T-cell (primary cell): ENCODE data around the gene NECTIN2. TPM values are rescaled to one million over a fixed set of nuclear protein-coding genes. Genes with fewer than 3 reads are reported as not detected.
"Not testable (repeated sequence)": the region's sequence is repeated elsewhere in the genome, so short reads cannot be mapped to it uniquely, and the experiment has no call there.

Experiments used
- ATAC-seq, 4 experiments: fragments of 200-7000 bp in 3 of 4; fragments of 150-1000 bp in 1 of 4; cut with Tn5 transposase; replicated peaks in 1 of 4; 1 replicate in 3 of 4; 2 replicates in 1 of 4; pipeline ENCODE4 v1.10.0; 2021; ENCODE audit warnings: moderate library complexity in 3 of 4, mild to moderate bottlenecking in 2 of 4, moderate number of reproducible peaks in 1 of 4
- CTCF ChIA-PET, 2 donors: fragments of 300-600 bp; sonication (Branson Sonifier 250); formaldehyde crosslinking; loops; one replicate each; lab custom pipeline; 2022; ENCODE audit warnings: antibody characterized with exemption in 2 of 2; lab: Charles Lee
- POLR2A ChIA-PET, 2 donors: fragments of 300-600 bp; sonication (Branson Sonifier 250); formaldehyde crosslinking; loops; one replicate each; lab custom pipeline; 2022; ENCODE audit warnings: antibody characterized with exemption in 2 of 2; lab: Charles Lee
- DNase-seq, 35 experiments: peaks; one replicate each; pipeline versions ENCODE4 v3.0.0 to v3.0.0-alpha.2; 2013 to 2023
- H3K27ac ChIP-seq: one replicate; pipeline ENCODE4 v1.5.1; 2013; ENCODE audit warnings: low read length
- H3K27me3 ChIP-seq, 2 experiments: replicated peaks in 1 of 2; 1 replicate in 1 of 2; 2 replicates in 1 of 2; pipeline versions ENCODE4 v1.6.1 to v1.7.0; 2013; ENCODE audit warnings: low read length in 1 of 2, mixed read lengths in 1 of 2; ENCODE audit not compliant: control insufficient read depth in 2 of 2, insufficient read depth in 2 of 2; ENCODE audit errors: extremely low read depth in 1 of 2
- H3K36me3 ChIP-seq, 2 donors: 1 replicate in 1 of 2; 2 replicates in 1 of 2; pipeline versions ENCODE4 v1.6.1 to v1.7.0; 2013; ENCODE audit warnings: low read length in 1 of 2; ENCODE audit not compliant: control insufficient read depth in 2 of 2, insufficient read depth in 1 of 2; ENCODE audit errors: extremely low read depth in 1 of 2
- H3K4me1 ChIP-seq, 2 experiments: 1 replicate in 1 of 2; 2 replicates in 1 of 2; pipeline versions ENCODE4 v1.6.1 to v1.7.0; 2013; ENCODE audit warnings: low read length in 2 of 2, mixed read lengths in 1 of 2; ENCODE audit not compliant: insufficient read depth in 2 of 2, control insufficient read depth in 1 of 2; ENCODE audit errors: extremely low read depth in 1 of 2
- H3K4me3 ChIP-seq, 2 donors: 1 replicate in 1 of 2; 2 replicates in 1 of 2; pipeline versions ENCODE4 v1.5.1 to v1.7.0; 2013; ENCODE audit warnings: mild to moderate bottlenecking in 2 of 2, low read length in 1 of 2, moderate library complexity in 1 of 2; ENCODE audit not compliant: control insufficient read depth in 1 of 2; ENCODE audit errors: extremely low read depth in 1 of 2
- H3K9me3 ChIP-seq: 2 replicates; pipeline ENCODE4 v1.7.0; 2013
- H3K27ac Mint-ChIP-seq, 2 donors: one replicate each; pipeline ENCODE4 v1.8.0; 2020 to 2021; ENCODE audit warnings: mild to moderate bottlenecking in 2 of 2, mixed read lengths in 2 of 2
- H3K27me3 Mint-ChIP-seq, 2 donors: one replicate each; pipeline ENCODE4 v1.8.0; 2021 to 2022; ENCODE audit warnings: mixed read lengths in 2 of 2
- H3K36me3 Mint-ChIP-seq: one replicate; pipeline ENCODE4 v1.8.0; 2021; ENCODE audit warnings: mixed read lengths
- H3K4me1 Mint-ChIP-seq, 3 donors: one replicate each; pipeline ENCODE4 v1.8.0; 2020 to 2022; ENCODE audit warnings: mixed read lengths in 3 of 3, mild to moderate bottlenecking in 1 of 3
- H3K4me3 Mint-ChIP-seq, 3 donors: one replicate each; pipeline ENCODE4 v1.8.0; 2020 to 2022; ENCODE audit warnings: mild to moderate bottlenecking in 3 of 3, mixed read lengths in 3 of 3, moderate library complexity in 3 of 3
- H3K9me3 Mint-ChIP-seq, 3 donors: one replicate each; pipeline ENCODE4 v1.8.0; 2020 to 2022; ENCODE audit warnings: mixed read lengths in 3 of 3
- WGBS: methylation state at CpG from one replicate; pipeline ENCODE4 v1.1.5; 2013; ENCODE audit warnings: missing lambda C conversion rate; ENCODE audit not compliant: insufficient coverage; 5-methylcytosine and 5-hydroxymethylcytosine counted together
- total RNA-seq, 35 experiments: library from RNA in 6 of 35; stranded (reverse) in 6 of 35; fragments of 120-200 nt in 1 of 35; gene quantifications; one replicate each; pipeline versions ENCODE4 v1.2.1 to v1.2.4 and lab custom pipeline; 2013 to 2026

The NECTIN2 gene
- total RNA-seq, 5 donors from 2014 or later (not counting 1 experiment from before 2014, with no cell fraction given): 0.30 to 1.8 (median 1.4) TPM

DNA sequence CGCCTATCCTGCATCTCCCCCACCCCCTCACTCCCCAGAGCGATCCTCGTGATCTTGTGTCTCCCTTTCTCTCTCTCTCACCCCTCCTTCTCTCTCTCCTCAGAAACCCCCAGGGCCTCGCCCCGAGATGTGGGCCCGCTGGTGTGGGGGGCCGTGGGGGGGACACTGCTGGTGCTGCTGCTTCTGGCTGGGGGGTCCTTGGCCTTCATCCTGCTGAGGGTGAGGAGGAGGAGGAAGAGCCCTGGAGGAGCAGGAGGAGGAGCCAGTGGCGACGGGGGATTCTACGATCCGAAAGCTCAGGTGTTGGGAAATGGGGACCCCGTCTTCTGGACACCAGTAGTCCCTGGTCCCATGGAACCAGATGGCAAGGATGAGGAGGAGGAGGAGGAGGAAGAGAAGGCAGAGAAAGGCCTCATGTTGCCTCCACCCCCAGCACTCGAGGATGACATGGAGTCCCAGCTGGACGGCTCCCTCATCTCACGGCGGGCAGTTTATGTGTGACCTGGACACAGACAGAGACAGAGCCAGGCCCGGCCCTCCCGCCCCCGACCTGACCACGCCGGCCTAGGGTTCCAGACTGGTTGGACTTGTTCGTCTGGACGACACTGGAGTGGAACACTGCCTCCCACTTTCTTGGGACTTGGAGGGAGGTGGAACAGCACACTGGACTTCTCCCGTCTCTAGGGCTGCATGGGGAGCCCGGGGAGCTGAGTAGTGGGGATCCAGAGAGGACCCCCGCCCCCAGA, 32.2 kb downstream of the NECTIN2 start:
- H3K27ac ChIP-seq: no peak overlapping the region
- peaks cover 0 to 9% of the 10 kb centered on the region in 2 experiments for H3K4me1 ChIP-seq
- ChIA-PET POLR2A (no interaction called here), CTCF (interaction anchor here in 1 of 2 donors (0.7 kb wide), 1 partner anchor 57 kb away, joined by 6 read pairs; no protein-coding TSS in a partner anchor)
- ATAC-seq: no peak
- no peaks in the 10 kb centered on the region for H3K36me3 Mint-ChIP-seq
- no peaks in the 10 kb centered on the region for H3K36me3 ChIP-seq
- WGBS: 80% methylated on average over 9 of the region's 26 CpGs
- peaks cover 0 to 13% (median 8%) of the 10 kb centered on the region in 3 donors for H3K4me1 Mint-ChIP-seq
- peaks cover 0 to 35% of the 10 kb centered on the region in 2 experiments for H3K27me3 ChIP-seq
- no peak for DNase-seq
- peaks cover 3 to 6% of the 10 kb centered on the region in 2 donors for H3K27me3 Mint-ChIP-seq
- no peak overlapping the region for H3K4me3 ChIP-seq
- H3K4me3 Mint-ChIP-seq: no peak overlapping the region
- H3K27ac Mint-ChIP-seq: no peak overlapping the region
- H3K9me3 ChIP-seq: no peaks in the 10 kb centered on the region
- no peaks in the 10 kb centered on the region for H3K9me3 Mint-ChIP-seq

DNA sequence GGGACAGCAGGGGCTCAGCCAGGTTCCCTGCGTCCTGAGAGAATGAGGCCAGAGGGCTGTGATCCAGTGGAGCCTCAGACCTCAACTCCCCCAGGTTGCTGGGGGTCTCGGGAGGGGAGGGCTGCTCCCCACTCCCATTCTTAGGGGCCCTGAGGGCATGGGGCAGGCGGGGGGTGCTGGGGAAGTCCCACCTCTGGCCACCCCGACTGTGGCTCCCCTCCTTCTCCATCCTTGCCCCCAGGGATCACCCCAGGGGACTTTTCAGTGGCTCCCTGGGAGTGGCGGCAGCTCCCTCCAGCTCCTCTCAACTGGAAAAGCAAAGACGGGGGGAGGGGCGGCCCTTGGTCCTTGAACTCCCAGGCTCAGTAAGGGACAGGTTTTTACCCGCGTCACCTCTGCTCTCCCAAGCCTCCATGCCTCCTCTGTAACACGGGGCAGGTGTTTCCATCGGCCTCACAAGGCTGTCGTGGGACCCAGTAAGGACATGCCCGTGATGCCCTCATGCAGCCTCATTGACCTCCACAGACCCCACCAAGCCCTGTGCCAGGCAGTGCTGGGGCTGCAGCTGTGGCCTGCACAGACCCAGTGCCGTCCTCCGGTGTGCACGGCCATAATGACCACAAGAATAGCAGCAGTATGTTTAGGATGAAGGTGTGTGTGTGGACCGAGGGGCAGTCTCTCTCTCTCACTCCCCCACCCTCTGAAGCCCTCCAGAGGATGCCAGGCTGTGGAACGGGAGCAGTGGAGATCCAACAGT, 33.4 kb downstream of the NECTIN2 start:
- peaks cover 0 to 36% of the 10 kb centered on the region in 2 experiments for H3K27me3 ChIP-seq
- Mint-ChIP-seq H3K27me3 (peaks cover 3 to 7% of the 10 kb centered on the region in 2 donors), H3K27ac (no peak overlapping the region), H3K4me3 (no peak overlapping the region), H3K9me3 (no peaks in the 10 kb centered on the region), H3K4me1 (peaks cover 0 to 13% (median 8%) of the 10 kb centered on the region in 3 donors), H3K36me3 (no peaks in the 10 kb centered on the region)
- ChIA-PET CTCF (no interaction called here), POLR2A (no interaction called here)
- no peak overlapping the region for H3K27ac ChIP-seq
- H3K4me1 ChIP-seq: peaks cover 0 to 9% of the 10 kb centered on the region in 2 experiments
- no peaks in the 10 kb centered on the region for H3K9me3 ChIP-seq
- H3K36me3 ChIP-seq: no peaks in the 10 kb centered on the region
- 81% methylated on average over 11 of the region's 18 CpGs for whole genome bisulfite sequencing
- DNase-seq: no peak
- H3K4me3 ChIP-seq: no peak overlapping the region
- ATAC-seq: no peak

DNA sequence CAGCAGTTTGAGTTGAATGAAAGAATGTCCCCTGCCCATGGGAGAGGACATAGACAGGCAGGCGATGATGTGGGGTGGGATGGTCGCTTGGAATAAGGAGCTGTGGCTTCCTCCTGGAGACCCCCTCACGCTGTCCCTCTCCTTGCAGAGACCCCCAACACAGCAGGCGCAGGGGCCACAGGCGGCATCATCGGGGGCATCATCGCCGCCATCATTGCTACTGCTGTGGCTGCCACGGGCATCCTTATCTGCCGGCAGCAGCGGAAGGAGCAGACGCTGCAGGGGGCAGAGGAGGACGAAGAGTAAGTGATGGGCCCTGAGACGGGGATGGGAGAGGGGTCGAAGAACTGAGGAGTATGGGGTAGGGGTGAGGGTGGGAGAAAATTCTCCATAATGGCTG, 36.0 kb downstream of the NECTIN2 start:
- Mint-ChIP-seq H3K27me3 (peaks cover 3 to 8% of the 10 kb centered on the region in 2 donors), H3K27ac (no peak overlapping the region), H3K4me3 (no peak overlapping the region), H3K9me3 (no peaks in the 10 kb centered on the region), H3K4me1 (peaks cover 0 to 4% (median 4%) of the 10 kb centered on the region in 3 donors), H3K36me3 (no peaks in the 10 kb centered on the region)
- Histone ChIP-seq H3K4me3 (no peak overlapping the region), H3K36me3 (no peaks in the 10 kb centered on the region), H3K4me1 (peaks cover 0 to 5% of the 10 kb centered on the region in 2 experiments), H3K9me3 (no peaks in the 10 kb centered on the region), H3K27me3 (peaks cover 0 to 36% of the 10 kb centered on the region in 2 experiments), H3K27ac (no peak overlapping the region)
- ChIA-PET POLR2A (no interaction called here), CTCF (no interaction called here)
- DNase-seq (no peak), ATAC-seq (no peak)
- 85% methylated on average over 10 of the region's 15 CpGs for WGBS

DNA sequence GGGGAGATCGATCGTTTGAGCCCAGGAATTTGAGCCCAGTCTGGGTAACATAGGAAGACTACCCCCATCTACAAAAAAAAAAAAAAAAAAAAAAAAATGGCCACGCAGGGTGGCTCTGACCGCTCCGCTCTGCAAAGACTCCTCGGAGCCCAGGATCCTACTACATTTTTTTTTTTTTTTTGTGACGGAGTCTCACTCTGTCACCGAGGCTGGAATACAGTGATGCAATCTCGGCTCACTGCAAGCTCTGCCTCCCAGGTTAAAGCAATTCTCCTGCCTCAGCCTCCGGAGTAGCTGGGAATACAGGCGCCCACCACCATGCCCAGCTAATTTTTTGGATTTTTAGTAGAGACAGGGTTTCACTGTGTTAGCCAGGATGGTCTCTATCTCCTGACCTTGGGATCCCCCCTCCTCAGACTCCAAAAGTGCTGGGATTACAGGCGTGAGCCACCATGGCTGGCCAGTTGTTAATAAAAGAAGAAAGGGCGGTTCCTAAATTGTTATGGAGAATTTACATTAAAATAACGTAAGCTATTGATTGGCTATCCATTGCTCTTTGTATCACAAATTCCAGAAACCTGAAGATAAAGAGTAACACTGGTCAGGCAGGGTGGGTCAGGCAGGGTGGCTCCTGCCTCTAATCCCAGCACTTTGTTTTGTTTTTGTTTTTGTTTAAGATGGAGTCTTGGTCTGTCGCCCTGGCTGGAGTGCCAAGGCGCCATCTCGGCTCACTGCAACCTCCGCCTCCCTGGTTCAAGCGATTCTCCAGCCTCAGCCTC, 36.7 kb downstream of the NECTIN2 start:
- H3K27ac Mint-ChIP-seq, H3K4me1 Mint-ChIP-seq, DNase-seq, H3K36me3 ChIP-seq, H3K4me1 ChIP-seq, H3K9me3 Mint-ChIP-seq, H3K27ac ChIP-seq, CTCF ChIA-PET, H3K36me3 Mint-ChIP-seq, ATAC-seq, H3K27me3 Mint-ChIP-seq, H3K4me3 ChIP-seq, H3K4me3 Mint-ChIP-seq, H3K9me3 ChIP-seq, POLR2A ChIA-PET: not testable (repeated sequence)
- WGBS: 96% methylated on average over 5 of the region's 19 CpGs
- peaks cover 0 to 36% of the 10 kb centered on the region in 2 experiments for H3K27me3 ChIP-seq

DNA sequence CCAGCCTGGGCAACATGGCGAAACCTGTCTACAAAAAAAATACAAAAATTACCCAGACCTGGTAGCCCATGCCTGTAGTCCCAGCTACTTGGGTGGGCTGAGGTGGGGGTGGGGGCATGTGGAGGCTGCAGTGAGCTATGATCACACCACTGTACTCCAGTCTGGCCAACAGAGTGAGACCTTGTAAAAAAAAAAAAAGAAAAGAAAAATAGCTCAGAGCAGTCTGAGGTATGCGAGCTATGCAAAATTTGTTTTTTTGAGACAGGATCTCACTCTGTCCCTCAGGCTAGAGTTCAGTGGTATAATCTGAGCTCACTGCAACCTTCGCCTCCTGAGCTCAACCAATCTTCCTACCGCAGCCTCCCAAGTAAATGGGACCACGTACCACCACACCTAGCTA, 37.8 kb downstream of the NECTIN2 start:
- Histone ChIP-seq H3K36me3 (no peaks in the 10 kb centered on the region), H3K27ac (no peak overlapping the region), H3K27me3 (peaks cover 0 to 27% of the 10 kb centered on the region in 2 experiments), H3K9me3 (no peaks in the 10 kb centered on the region), H3K4me1 (no peaks in the 10 kb centered on the region), H3K4me3 (no peak overlapping the region)
- Mint-ChIP-seq H3K9me3 (no peaks in the 10 kb centered on the region), H3K4me3 (no peak overlapping the region), H3K36me3 (no peaks in the 10 kb centered on the region), H3K4me1 (peaks cover 0 to 3% (median under 1%) of the 10 kb centered on the region in 3 donors), H3K27ac (no peak overlapping the region), H3K27me3 (peaks cover 3 to 8% of the 10 kb centered on the region in 2 donors)
- ChIA-PET CTCF (interaction anchor here in 1 of 2 donors (0.6 kb wide), 1 partner anchor 17 kb away, joined by 3 read pairs; no protein-coding TSS in a partner anchor), POLR2A (interaction anchor here in 1 of 2 donors (0.7 kb wide), 1 partner anchor 70 kb away, joined by 3 read pairs; no protein-coding TSS in a partner anchor)
- ATAC-seq (no peak), DNase-seq (no peak)
- no CpG with 5 or more reads among the region's 5 CpGs for WGBS

DNA sequence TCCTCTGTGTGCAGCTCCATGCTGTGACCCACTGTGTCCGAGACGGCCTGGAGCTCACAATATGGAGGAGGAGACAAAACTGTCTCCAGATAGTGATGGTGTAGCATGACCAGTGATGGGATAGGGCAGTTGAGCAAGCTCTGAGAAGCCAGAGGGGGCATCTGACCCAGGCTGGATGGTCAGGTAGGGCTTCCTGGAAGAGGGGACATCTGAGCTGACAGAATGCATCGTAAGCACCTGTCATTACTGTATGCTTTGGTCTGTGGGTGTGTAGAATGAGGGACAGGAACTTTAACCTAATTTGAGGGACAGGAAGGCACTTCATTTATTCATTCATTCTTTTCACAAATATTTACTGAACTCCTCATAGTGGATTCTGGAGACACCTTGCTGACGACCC, 38.5 kb downstream of the NECTIN2 start:
- Histone ChIP-seq H3K4me1 (peaks cover 0 to 2% of the 10 kb centered on the region in 2 experiments), H3K9me3 (no peaks in the 10 kb centered on the region), H3K27ac (no peak overlapping the region), H3K36me3 (no peaks in the 10 kb centered on the region), H3K27me3 (peaks cover 0 to 20% of the 10 kb centered on the region in 2 experiments), H3K4me3 (no peak overlapping the region)
- no peak overlapping the region for H3K27ac Mint-ChIP-seq
- no peak overlapping the region for H3K4me3 Mint-ChIP-seq
- H3K27me3 Mint-ChIP-seq: peaks cover 3 to 7% of the 10 kb centered on the region in 2 donors
- no peaks in the 10 kb centered on the region for H3K9me3 Mint-ChIP-seq
- DNase-seq (no peak), ATAC-seq (no peak)
- WGBS: 80% methylated on average over 2 of the region's 4 CpGs
- POLR2A ChIA-PET: no interaction called here
- no peaks in the 10 kb centered on the region for H3K36me3 Mint-ChIP-seq
- CTCF ChIA-PET: no interaction called here
- peaks cover 0 to 6% (median 3%) of the 10 kb centered on the region in 3 donors for H3K4me1 Mint-ChIP-seq
